Lower leg skin (tissue), 3 donors: ENCODE results near the gene COL21A1.

Experiments used
- CTCF ChIP-seq, 3 donors: fragments of 450-650 bp; IDR thresholded peaks; one replicate each; pipeline ENCODE4 v1.5.1; 2016; ENCODE audit warnings: antibody characterized with exemption in 3 of 3, mild to moderate bottlenecking in 3 of 3, moderate library complexity in 2 of 3
- POLR2A ChIP-seq, 2 donors: fragments of 450-650 bp; IDR thresholded peaks; one replicate each; pipeline ENCODE4 v1.6.1; 2016 to 2017; ENCODE audit warnings: antibody characterized with exemption in 2 of 2, mild to moderate bottlenecking in 1 of 2, moderate library complexity in 1 of 2

GRCh38 chr6:56027865-56028264 lies 219.5 kb downstream of the COL21A1 start:
- TF ChIP-seq CTCF (IDR thresholded peaks at IDR 0.05) (no peak), POLR2A (IDR thresholded peaks at IDR 0.05) (no peak)
